Spinal cord (tissue), 10 donors: Measurements from ENCODE around the gene GRIK2. TPM values are rescaled to one million over a fixed set of nuclear protein-coding genes. Genes with fewer than 3 reads are reported as not detected.

Experiments
- DNase-seq, 6 donors: peaks; one replicate each; pipeline versions ENCODE4 v3.0.0 to v3.0.0-alpha.2; 2013 to 2015; ENCODE audit warnings: low spot score in 6 of 6, low read depth in 4 of 6
- H3K27ac ChIP-seq: one replicate; pipeline ENCODE4 v1.5.1; 2013; ENCODE audit warnings: low read depth, low read length, control low read depth
- H3K27me3 ChIP-seq: one replicate; pipeline ENCODE4 v1.6.1; 2013; ENCODE audit warnings: low read length; ENCODE audit not compliant: control insufficient read depth, insufficient read depth
- H3K36me3 ChIP-seq: one replicate; pipeline ENCODE4 v1.6.1; 2013; ENCODE audit warnings: low read length; ENCODE audit not compliant: control insufficient read depth, insufficient read depth
- H3K4me1 ChIP-seq: one replicate; pipeline ENCODE4 v1.6.1; 2013; ENCODE audit warnings: low read length; ENCODE audit not compliant: control insufficient read depth, insufficient read depth
- H3K4me3 ChIP-seq: one replicate; pipeline ENCODE4 v1.5.1; 2013; ENCODE audit warnings: low read depth, low read length, control low read depth
- H3K9me3 ChIP-seq: one replicate; pipeline ENCODE4 v1.6.1; 2013; ENCODE audit warnings: low read length; ENCODE audit not compliant: control insufficient read depth, insufficient read depth
- WGBS: methylation state at CpG from one replicate; pipeline ENCODE4 v1.1.5; 2013; ENCODE audit warnings: missing lambda C conversion rate; ENCODE audit not compliant: insufficient coverage; 5-methylcytosine and 5-hydroxymethylcytosine counted together
- polyA plus RNA-seq, 2 donors: library from polyadenylated mRNA; unstranded; fragments of 120-200 nt; gene quantifications; one replicate each; pipeline ENCODE4 v1.2.1, GENCODE V29; 2013; ENCODE audit not compliant: insufficient read length in 2 of 2
- total RNA-seq, 2 donors: library from RNA; depleted of rRNA in 1 of 2; stranded (reverse); fragments of 120-200 nt in 1 of 2; fragments of >200 nt in 1 of 2; gene quantifications; one replicate each; pipeline versions ENCODE4 v1.2.3 to v1.2.4, GENCODE V29; 2013 to 2014
- donor health status: healthy.

Gene GRIK2
- total and polyA plus RNA-seq, 4 donors = 25.3 to 92.4 (median 54.7) TPM

DNA sequence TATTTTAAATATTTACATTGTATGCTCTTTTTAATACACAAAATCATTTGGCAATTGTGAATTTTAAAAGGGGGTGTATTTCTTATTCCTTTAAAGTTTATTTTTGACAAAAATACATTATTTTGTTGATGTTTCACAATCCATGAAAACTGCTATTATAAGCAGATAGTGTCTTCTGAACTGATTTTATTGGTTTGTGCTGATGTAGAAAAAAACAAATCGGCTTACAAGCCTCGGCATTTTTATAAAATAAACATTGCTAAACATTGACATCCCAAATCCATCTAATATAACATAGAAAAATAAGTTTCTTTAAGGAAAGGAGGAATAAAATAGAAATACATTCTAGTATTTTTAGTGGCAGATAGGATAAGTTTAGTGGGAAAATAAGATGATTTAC is 634.7 kb downstream of the GRIK2 start:
- no CpG with 5 or more reads among the region's 2 CpGs for WGBS
- H3K27me3 ChIP-seq = no peaks in the 10 kb centered on the region
- H3K4me1 ChIP-seq = no peaks in the 10 kb centered on the region
- no peaks in the 10 kb centered on the region for H3K36me3 ChIP-seq
- DNase-seq = no peak
- H3K4me3 ChIP-seq = no peak overlapping the region
- no peak overlapping the region for H3K27ac ChIP-seq
- no peaks in the 10 kb centered on the region for H3K9me3 ChIP-seq

DNA sequence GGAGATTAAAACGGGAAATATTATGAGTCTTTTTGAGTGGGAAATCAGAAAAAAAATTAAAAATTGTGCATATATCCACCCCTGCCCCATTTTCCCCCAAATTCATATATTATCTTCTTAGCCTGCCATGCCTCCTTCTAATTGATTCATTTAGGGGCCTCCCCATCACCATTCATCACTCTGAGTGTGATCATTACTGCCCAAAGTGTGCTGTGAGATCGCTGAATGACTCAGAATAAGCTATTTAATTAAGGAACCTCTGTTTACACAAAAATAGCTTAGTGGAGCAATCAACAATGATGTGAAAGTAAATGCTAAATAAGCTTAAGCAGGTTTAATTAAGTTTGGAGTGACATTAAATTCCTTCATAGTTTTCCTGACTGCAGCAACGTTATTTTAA is 645.5 kb downstream of the GRIK2 start:
- WGBS = no CpG with 5 or more reads among the region's 3 CpGs
- no peaks in the 10 kb centered on the region for H3K4me1 ChIP-seq
- H3K36me3 ChIP-seq = no peaks in the 10 kb centered on the region
- no peak overlapping the region for H3K27ac ChIP-seq
- no peak overlapping the region for H3K4me3 ChIP-seq
- no peaks in the 10 kb centered on the region for H3K27me3 ChIP-seq
- no peaks in the 10 kb centered on the region for H3K9me3 ChIP-seq
- DNase-seq = peak in 2 of 6 donors; percentile 2

DNA sequence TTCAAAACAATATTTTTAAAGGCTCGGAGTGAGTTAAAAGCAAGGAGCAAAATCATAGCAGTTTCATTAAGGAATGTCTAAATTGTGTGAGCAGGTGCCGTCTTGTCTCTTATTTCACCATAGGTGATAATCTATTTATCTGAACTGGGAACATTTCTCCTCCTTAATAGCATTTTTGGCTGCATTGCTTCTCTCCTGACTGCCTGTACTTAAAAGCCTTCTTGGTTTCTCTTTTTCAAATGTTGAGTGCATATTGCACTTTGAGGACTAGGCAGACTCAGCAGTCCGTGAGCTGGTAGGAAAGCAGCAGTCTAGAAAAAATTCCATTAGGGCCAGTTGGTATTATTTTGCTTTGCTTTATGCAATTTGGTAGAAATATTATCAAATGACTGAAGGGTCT is 645.9 kb downstream of the GRIK2 start:
- DNase-seq = peak in 3 of 6 donors; percentile 2 to 73 (median 7)
- no peak overlapping the region for H3K4me3 ChIP-seq
- H3K27ac ChIP-seq = no peak overlapping the region
- H3K4me1 ChIP-seq = no peaks in the 10 kb centered on the region
- no peaks in the 10 kb centered on the region for H3K9me3 ChIP-seq
- WGBS = no CpG with 5 or more reads among the region's 3 CpGs
- no peaks in the 10 kb centered on the region for H3K27me3 ChIP-seq
- H3K36me3 ChIP-seq = no peaks in the 10 kb centered on the region

DNA sequence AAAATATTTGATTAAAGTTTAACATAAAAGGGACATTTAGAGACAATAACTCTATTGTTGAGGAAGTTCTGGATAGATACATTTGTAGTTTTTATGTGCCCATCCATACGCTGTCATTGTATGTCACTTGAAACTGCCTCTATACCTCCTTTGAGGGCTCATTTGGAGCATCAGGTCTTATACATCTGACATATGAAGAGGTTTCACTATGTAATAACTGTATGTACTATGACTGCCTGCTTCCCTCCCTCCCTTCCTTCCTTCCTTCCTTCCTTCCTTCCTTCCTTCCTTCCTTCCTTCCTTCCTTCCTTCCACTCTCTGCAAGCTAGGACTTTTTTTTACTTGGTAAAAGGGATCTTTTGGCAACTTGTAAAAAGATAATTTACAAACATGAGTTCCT is 657.5 kb downstream of the GRIK2 start:
- H3K9me3 ChIP-seq = no peaks in the 10 kb centered on the region
- H3K36me3 ChIP-seq = no peaks in the 10 kb centered on the region
- no CpG with 5 or more reads among the region's 1 CpG for WGBS
- no peaks in the 10 kb centered on the region for H3K4me1 ChIP-seq
- no peaks in the 10 kb centered on the region for H3K27me3 ChIP-seq
- H3K27ac ChIP-seq = no peak overlapping the region
- no peak overlapping the region for H3K4me3 ChIP-seq
- DNase-seq = no peak

DNA sequence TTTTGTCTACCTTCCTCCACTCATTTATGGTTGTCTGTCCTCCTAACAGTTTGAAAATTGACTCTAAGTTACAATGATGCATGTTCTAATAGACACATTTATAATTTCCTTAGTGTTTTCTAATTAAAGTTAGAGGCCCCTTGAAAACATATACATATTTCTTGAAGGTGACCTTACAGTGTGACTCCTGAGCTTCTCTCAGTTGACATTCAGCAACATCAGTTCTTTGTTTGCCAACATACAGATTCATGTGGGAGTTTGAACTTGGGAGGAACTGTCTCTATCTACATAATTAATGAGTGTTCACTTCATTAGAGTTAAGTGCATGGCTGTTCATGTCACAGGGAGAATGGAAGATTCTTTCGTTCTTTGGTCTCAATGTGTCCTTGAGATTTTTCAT is 658.2 kb downstream of the GRIK2 start:
- Histone ChIP-seq H3K36me3 (no peaks in the 10 kb centered on the region), H3K27me3 (no peaks in the 10 kb centered on the region), H3K9me3 (no peaks in the 10 kb centered on the region), H3K4me3 (no peak overlapping the region), H3K4me1 (no peaks in the 10 kb centered on the region), H3K27ac (no peak overlapping the region)
- WGBS = no CpG with 5 or more reads among the region's 1 CpG
- DNase-seq = no peak

DNA sequence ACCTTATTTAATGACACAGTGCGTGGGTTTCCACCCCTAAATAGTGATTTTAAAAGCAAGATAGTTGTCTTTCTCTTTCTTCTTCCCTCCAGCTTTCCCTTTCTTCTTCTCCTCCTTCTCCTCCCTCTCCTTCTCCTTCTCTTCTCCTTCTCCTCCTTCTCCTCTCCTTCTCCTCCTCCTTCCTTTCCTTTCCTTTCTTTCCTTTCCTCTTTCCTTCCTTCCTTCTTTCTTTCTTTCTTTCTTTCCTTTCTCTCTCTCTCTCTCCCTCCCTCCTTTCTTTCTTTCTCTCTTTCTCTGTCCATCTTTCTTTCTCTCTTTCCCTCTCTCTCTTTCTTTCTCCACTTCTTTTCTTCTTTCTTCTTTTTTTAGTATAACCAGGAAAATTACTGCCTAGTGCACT is 670.6 kb downstream of the GRIK2 start:
- Histone ChIP-seq H3K36me3 (no peaks in the 10 kb centered on the region), H3K4me3 (no peak overlapping the region), H3K27ac (no peak overlapping the region), H3K27me3 (no peaks in the 10 kb centered on the region), H3K9me3 (no peaks in the 10 kb centered on the region), H3K4me1 (no peaks in the 10 kb centered on the region)
- no peak for DNase-seq
- 60% methylated on average over 1 of the region's 1 CpG for WGBS

DNA sequence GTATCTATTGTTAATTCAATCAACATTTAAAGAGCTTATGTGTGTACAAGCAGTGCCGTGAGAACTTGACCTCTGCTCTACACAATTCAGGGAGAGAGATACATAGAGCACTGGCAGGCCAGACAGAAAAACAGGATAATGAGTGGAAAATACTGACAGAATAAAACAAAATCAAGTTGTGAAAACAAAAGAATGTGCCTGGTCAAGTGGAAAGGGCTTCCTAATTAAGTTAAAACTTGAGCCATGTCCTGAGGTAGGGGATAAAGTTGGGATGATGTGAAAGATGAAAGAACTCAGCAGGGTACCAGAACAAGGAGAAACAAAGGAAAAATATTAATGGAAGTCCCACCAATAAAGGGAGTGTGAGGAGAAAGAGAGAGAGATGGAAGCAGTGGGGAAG is 672.8 kb downstream of the GRIK2 start:
- Histone ChIP-seq H3K4me1 (no peaks in the 10 kb centered on the region), H3K9me3 (no peaks in the 10 kb centered on the region), H3K27me3 (no peaks in the 10 kb centered on the region), H3K36me3 (no peaks in the 10 kb centered on the region), H3K27ac (no peak overlapping the region), H3K4me3 (no peak overlapping the region)
- WGBS = no CpG with 5 or more reads among the region's 1 CpG
- DNase-seq = no peak

DNA sequence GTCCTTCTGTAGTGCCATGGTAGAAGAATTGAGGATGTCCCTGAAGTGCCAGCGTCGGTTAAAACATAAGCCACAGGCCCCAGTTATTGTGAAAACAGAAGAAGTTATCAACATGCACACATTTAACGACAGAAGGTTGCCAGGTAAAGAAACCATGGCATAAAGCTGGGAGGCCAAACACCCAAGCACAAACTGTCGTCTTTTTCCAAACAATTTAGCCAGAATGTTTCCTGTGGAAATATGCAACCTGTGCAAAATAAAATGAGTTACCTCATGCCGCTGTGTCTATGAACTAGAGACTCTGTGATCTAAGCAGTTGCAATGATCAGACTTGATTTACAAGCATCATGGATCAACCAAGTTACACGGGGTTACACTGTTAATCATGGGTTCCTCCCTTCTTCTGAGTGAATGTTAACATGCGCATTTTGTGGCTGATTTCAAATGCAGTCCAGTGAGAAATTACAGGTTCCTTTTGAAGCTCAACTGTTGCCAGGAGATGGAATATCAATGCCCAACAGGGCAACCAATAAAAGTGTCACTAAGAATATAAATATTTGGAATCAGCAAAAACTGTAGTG is 674.9 kb downstream of the GRIK2 start:
- WGBS = 56% methylated on average over 7 of the region's 7 CpGs
- Histone ChIP-seq H3K36me3 (no peaks in the 10 kb centered on the region), H3K27me3 (no peaks in the 10 kb centered on the region), H3K4me1 (no peaks in the 10 kb centered on the region), H3K27ac (no peak overlapping the region), H3K9me3 (no peaks in the 10 kb centered on the region), H3K4me3 (no peak overlapping the region)
- DNase-seq = peak in 2 of 6 donors; percentile 1 to 16

DNA sequence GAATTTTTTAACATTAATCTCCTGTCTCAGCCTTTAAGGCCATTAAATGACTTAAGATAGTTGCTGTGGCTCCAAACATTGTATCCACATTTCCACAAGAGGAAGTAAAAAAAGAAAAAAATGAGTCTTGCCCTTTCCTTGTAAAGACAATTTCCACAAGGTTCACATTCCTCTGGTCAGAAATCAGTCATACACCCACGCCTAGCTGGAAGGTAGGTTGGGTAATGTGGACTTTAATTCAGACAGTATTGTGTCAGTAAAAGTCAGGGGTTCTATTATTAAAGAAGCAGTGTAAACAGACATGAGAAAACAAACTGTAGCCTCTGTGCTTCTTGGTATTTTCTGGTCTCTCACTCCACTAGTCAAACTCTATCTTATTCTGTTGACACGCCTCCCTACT is 682.0 kb downstream of the GRIK2 start:
- WGBS = 100% methylated on average over 1 of the region's 2 CpGs
- no peak for DNase-seq

DNA sequence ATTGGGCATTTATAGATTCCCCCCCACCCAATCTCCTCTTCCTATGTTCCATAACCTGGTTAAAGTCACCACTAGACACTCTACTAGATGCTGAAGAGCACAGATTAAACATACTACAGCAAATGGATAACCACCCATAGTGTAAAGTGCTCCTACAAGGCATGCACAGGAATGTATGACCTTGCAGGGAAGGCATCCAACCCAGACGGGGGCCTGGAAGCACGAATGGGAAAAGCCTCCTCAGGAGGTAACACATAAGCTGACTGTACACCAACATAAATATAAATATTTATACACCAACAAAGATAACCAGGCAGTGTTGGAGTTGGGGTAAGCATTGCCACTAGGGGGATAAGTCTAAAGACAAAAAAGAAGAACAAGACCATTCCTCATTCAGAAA is 691.7 kb downstream of the GRIK2 start:
- no peaks in the 10 kb centered on the region for H3K4me1 ChIP-seq
- H3K27me3 ChIP-seq = no peaks in the 10 kb centered on the region
- DNase-seq = no peak
- H3K27ac ChIP-seq = no peak overlapping the region
- no CpG with 5 or more reads among the region's 2 CpGs for WGBS
- H3K36me3 ChIP-seq = no peaks in the 10 kb centered on the region
- H3K9me3 ChIP-seq = no peaks in the 10 kb centered on the region
- H3K4me3 ChIP-seq = no peak overlapping the region

More for the DNA sequence above, 682.0 kb downstream of the GRIK2 start:
- Histone ChIP-seq H3K4me3 (no peak overlapping the region), H3K36me3 (no peaks in the 10 kb centered on the region), H3K27me3 (no peaks in the 10 kb centered on the region), H3K27ac (no peak overlapping the region), H3K4me1 (no peaks in the 10 kb centered on the region), H3K9me3 (no peaks in the 10 kb centered on the region)
